Lower leg skin (tissue), 3 donors: Measurements from ENCODE around the gene DKK3.

Experiments used
- POLR2A ChIP-seq, 2 donors: fragments of 450-650 bp; IDR thresholded peaks; one replicate each; pipeline ENCODE4 v1.6.1; 2016 to 2017; ENCODE audit warnings: antibody characterized with exemption in 2 of 2, mild to moderate bottlenecking in 1 of 2, moderate library complexity in 1 of 2
- TF ChIP-seq, protein P1 (sequence below), 3 donors: fragments of 450-650 bp; IDR thresholded peaks; one replicate each; pipeline ENCODE4 v1.5.1; 2016; ENCODE audit warnings: antibody characterized with exemption in 3 of 3, mild to moderate bottlenecking in 3 of 3, moderate library complexity in 2 of 3

DNA sequence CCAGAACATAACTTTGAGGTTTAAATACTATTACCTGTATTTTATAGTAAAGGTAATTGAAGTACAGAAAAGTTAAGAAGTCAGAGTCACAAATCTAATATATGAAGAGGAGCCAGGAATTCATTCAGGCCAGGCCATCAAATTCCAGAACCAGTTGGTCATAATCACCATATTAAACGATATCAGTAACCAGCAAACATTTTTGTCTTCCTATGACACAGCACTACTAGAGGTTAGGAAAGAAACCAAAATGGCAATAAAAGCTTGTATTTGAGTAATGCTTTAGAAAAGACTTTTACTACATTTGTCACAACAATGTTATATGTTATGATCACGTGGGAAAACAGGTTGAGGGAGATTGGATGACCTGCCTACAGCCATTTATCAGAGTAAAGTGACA, 62.2 kb downstream of the DKK3 start:
- TF ChIP-seq, protein P1, sequence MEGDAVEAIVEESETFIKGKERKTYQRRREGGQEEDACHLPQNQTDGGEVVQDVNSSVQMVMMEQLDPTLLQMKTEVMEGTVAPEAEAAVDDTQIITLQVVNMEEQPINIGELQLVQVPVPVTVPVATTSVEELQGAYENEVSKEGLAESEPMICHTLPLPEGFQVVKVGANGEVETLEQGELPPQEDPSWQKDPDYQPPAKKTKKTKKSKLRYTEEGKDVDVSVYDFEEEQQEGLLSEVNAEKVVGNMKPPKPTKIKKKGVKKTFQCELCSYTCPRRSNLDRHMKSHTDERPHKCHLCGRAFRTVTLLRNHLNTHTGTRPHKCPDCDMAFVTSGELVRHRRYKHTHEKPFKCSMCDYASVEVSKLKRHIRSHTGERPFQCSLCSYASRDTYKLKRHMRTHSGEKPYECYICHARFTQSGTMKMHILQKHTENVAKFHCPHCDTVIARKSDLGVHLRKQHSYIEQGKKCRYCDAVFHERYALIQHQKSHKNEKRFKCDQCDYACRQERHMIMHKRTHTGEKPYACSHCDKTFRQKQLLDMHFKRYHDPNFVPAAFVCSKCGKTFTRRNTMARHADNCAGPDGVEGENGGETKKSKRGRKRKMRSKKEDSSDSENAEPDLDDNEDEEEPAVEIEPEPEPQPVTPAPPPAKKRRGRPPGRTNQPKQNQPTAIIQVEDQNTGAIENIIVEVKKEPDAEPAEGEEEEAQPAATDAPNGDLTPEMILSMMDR (IDR thresholded peaks at IDR 0.05), result no peak
- TF ChIP-seq POLR2A (IDR thresholded peaks at IDR 0.05), result no peak
